OCI-LY3 (cell line): ENCODE measurements around the gene CACNB4.

ENCODE experiments used
- CTCF ChIP-seq: fragments of 200-600, 300-600 bp; sonication (generic); IDR thresholded peaks from 2 replicates; pipeline ENCODE4 v1.5.1; 2014; ENCODE audit warnings: antibody characterized with exemption, low read length, low read depth
- EZH2phosphoT487 ChIP-seq: fragments of 200-600 bp; shearing (Covaris generic); IDR thresholded peaks from 2 replicates; pipeline ENCODE4 v1.6.1; 2018; ENCODE audit warnings: antibody characterized with exemption, mixed run types, low read depth

GRCh38 chr2:151927501-151928221 is 171.2 kb downstream of the CACNB4 start:
- no peak for TF ChIP-seq CTCF
- TF ChIP-seq EZH2phosphoT487 = no peak
